ENCODE results near the gene NYNRIN.

DNA sequence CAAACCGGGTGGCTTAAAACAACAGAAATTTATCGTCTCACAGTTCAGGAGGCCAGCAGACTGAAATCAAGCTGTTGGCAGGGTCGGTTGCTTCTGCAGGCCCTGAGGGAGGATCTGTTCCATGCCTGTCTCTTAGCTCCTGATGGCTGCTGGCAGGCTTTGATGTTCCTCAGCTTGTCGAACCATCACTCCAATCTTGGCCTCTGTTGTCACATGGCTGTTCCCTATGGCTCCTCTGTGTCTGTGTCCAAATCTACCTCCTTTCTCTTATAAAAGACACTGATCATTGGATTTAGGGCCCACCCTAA lies 16.8 kb upstream of the NYNRIN start:
- TF ChIP-seq, protein P1, sequence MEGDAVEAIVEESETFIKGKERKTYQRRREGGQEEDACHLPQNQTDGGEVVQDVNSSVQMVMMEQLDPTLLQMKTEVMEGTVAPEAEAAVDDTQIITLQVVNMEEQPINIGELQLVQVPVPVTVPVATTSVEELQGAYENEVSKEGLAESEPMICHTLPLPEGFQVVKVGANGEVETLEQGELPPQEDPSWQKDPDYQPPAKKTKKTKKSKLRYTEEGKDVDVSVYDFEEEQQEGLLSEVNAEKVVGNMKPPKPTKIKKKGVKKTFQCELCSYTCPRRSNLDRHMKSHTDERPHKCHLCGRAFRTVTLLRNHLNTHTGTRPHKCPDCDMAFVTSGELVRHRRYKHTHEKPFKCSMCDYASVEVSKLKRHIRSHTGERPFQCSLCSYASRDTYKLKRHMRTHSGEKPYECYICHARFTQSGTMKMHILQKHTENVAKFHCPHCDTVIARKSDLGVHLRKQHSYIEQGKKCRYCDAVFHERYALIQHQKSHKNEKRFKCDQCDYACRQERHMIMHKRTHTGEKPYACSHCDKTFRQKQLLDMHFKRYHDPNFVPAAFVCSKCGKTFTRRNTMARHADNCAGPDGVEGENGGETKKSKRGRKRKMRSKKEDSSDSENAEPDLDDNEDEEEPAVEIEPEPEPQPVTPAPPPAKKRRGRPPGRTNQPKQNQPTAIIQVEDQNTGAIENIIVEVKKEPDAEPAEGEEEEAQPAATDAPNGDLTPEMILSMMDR (conservative IDR thresholded peaks at IDR 0.05; ENCODE audit: low read depth, low read length), result no peak
- no peak for TF ChIP-seq EZH2 (IDR thresholded peaks at IDR 0.05; ENCODE audit: low read length, unreplicated experiment)

All from PC-3 (cell line).